AG10803 (cell line): Measurements from ENCODE around the gene HIRA.
"Not testable (repeated sequence)": the region's sequence is repeated elsewhere in the genome, so short reads cannot be mapped to it uniquely, and the experiment has no call there.

Experiments
- DNase-seq: peaks from one replicate; pipeline ENCODE4 v3.0.0; 2010; ENCODE audit warnings: low read depth
- H3K4me3 ChIP-seq: 2 replicates; pipeline ENCODE4 v1.5.1; 2011; ENCODE audit warnings: mild to moderate bottlenecking, low read length, control low read depth
- TF ChIP-seq, protein P1 (sequence below): conservative IDR thresholded peaks from 2 replicates; pipeline ENCODE4 v1.5.1; 2011; ENCODE audit warnings: mild to moderate bottlenecking, low read length, control low read depth, inconsistent platforms

The HIRA gene

GRCh38 chr22:19321757-19322156 is 109.8 kb downstream of the HIRA start:
- DNase-seq = no peak
- no peak overlapping the region for H3K4me3 ChIP-seq
- TF ChIP-seq, protein P1, sequence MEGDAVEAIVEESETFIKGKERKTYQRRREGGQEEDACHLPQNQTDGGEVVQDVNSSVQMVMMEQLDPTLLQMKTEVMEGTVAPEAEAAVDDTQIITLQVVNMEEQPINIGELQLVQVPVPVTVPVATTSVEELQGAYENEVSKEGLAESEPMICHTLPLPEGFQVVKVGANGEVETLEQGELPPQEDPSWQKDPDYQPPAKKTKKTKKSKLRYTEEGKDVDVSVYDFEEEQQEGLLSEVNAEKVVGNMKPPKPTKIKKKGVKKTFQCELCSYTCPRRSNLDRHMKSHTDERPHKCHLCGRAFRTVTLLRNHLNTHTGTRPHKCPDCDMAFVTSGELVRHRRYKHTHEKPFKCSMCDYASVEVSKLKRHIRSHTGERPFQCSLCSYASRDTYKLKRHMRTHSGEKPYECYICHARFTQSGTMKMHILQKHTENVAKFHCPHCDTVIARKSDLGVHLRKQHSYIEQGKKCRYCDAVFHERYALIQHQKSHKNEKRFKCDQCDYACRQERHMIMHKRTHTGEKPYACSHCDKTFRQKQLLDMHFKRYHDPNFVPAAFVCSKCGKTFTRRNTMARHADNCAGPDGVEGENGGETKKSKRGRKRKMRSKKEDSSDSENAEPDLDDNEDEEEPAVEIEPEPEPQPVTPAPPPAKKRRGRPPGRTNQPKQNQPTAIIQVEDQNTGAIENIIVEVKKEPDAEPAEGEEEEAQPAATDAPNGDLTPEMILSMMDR = no peak

GRCh38 chr22:19320136-19320535 is 111.4 kb downstream of the HIRA start:
- H3K4me3 ChIP-seq, DNase-seq: not testable (repeated sequence)

DNA sequence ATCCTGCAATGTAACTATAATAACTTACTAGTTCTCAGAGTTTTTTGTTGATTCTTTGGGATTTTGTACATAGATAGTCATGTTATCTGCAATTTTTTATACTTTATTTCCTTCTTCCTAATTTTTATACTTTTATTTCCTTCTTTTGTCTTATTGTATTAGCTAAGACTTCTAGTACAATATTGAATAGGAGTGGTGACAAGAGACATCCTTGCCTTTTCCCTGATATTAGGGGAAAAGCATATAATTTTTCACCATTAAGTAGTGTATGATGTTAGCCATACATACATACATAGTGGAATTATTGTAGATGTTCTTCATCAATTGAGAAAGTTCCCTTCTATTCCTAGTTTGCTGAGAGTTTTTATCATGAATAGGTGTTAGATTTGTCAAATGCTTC is 112.3 kb downstream of the HIRA start:
- no peak overlapping the region for H3K4me3 ChIP-seq
- TF ChIP-seq, protein P1 = no peak
- DNase-seq = no peak

DNA sequence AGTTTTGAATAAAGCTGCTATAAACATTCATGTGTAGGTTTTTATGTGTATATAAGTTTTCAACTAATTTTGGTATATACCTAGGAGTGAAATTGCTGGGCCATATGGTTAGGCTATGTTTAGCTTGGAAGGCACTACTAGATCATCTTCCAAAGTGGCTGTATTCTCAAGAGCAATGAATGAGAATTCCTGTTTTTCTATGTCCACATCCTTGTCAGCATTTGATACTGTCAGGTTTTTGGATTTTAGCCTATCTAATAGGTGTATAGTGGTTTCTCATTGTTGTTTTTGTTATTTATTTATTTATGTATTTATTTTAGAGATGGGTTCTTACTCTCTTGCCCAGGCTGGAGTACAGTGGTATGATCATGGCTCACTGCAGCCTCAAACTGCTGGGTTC is 113.7 kb downstream of the HIRA start:
- H3K4me3 ChIP-seq = no peak overlapping the region
- TF ChIP-seq, protein P1 = no peak
- DNase-seq = no peak

DNA sequence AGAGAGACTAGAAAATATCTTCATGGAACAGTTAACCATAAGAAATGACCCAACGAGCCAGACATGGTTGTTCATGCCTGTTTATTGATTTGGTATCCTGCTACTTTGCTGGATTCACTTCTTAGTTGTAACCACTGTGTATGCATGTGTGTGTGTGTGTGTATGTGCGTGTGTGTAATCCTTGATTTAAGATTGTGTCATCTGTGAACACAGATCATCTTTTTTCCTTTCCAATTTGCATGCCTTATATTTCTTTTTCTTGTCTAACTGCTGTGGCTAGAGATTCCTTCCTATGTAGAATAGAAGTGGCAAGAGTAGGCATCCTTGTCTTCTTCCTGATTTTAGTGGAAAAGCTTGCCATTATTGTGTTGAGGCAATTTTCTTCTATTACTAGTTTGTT is 123.7 kb downstream of the HIRA start:
- TF ChIP-seq, protein P1 = no peak

GRCh38 chr22:19306535-19306934 is 125.0 kb downstream of the HIRA start:
- DNase-seq, H3K4me3 ChIP-seq: not testable (repeated sequence)

More for the DNA sequence above, 123.7 kb downstream of the HIRA start:
- no peak for DNase-seq
- H3K4me3 ChIP-seq = no peak overlapping the region

DNA sequence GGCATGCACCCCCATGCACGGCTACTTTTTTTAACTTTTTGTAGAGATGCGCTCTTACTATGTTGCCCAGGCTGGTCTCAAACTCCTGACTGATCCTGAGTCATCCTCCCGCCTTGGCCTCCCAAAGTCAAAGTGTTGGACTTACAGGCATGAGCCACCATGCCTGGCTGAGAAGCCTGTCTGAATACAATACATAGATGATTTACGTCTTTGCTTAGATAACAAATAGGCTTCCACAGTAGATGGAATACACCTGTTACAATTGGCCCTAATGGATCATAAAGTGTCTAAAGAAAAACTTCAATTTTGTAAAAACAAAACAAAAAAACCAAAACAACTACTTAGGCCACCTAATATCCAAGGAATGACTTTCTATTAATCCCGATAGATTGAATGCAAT is 127.0 kb downstream of the HIRA start:
- no peak overlapping the region for H3K4me3 ChIP-seq
- DNase-seq = no peak
- TF ChIP-seq, protein P1 = no peak

DNA sequence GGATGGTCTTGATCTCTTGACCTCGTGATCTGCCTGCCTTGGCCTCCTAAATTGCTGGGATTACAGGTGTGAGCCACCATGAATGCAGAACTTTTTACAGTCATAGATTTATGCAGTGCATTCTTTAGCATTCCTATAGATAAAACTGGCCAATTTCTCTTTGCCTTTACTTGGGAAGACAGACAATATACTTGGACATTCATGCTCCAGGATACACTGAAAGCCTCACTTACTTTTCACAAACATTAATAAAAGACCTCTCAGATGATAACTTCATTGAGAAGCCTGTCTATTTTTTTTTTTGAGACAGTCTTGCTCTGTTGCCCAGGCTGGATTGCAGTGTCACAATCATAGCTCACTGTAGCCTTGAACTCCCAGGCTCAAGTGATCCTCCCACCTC is 127.7 kb downstream of the HIRA start:
- TF ChIP-seq, protein P1 = no peak
- no peak overlapping the region for H3K4me3 ChIP-seq
- DNase-seq = no peak
